ENCODE data around the gene KSR1. TPM values are rescaled to one million over a fixed set of nuclear protein-coding genes. Genes with fewer than 3 reads are reported as not detected.

The KSR1 gene
- total RNA-seq, 2 experiments from 2014 or later: 57.0 to 60.2 TPM

DNA sequence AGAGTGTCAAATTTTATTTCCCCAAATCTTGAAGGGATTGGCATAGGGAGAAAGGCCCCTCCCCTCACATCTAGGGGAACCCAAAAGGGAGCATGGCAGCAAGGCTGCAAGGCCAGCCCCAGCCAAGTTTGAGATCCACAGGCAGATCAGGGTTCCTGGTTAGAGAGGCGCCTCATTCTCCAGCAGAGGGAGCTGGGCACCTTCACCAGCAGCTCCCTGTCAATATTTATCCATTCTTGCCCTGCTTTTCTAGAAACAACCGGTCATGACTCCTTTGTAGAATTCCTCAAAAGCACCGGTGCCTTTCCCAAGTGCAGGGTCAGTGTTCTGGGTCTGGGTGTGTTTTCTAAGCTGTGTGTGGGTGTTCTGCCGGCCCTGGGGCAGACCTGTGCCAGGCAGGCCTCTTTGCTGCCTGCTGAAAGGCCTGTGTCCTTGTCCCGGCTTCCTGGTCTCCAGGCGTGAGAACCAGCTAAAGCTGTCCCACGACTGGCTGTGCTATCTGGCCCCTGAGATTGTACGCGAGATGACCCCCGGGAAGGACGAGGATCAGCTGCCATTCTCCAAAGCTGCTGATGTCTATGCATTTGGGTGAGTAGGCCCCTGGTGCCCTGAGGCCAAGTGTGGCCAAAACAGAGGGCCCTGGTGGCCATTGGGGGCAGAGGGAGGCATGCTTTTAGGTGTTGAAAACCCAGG is 153.5 kb downstream of the KSR1 start:
- H3K9me3 Mint-ChIP-seq: no peaks in the 10 kb centered on the region
- H3K27me3 Mint-ChIP-seq: no peaks in the 10 kb centered on the region
- peak; percentile 47 for ATAC-seq (ENCODE audit: low read depth)
- H3K36me3 Mint-ChIP-seq: peaks cover 10% of the 10 kb centered on the region
- no peak overlapping the region for H3K27ac Mint-ChIP-seq
- DNase-seq: peak; percentile 46
- H3K4me1 Mint-ChIP-seq: peaks cover 2% of the 10 kb centered on the region
- no peak overlapping the region for H3K4me3 Mint-ChIP-seq
- POLR2A ChIA-PET: no interaction called here

GRCh38 chr17:27610304-27610677 is 154.0 kb downstream of the KSR1 start:
- POLR2A ChIA-PET: no interaction called here
- Mint-ChIP-seq H3K27me3 (no peaks in the 10 kb centered on the region), H3K27ac (no peak overlapping the region), H3K4me3 (no peak overlapping the region), H3K9me3 (no peaks in the 10 kb centered on the region), H3K4me1 (peaks cover 3% of the 10 kb centered on the region), H3K36me3 (peaks cover 15% of the 10 kb centered on the region)
- DNase-seq (no peak), ATAC-seq (ENCODE audit: low read depth) (no peak)

- Mint-ChIP-seq H3K9me3 (no peaks in the 10 kb centered on the region), H3K4me3 (no peak overlapping the region), H3K27ac (no peak overlapping the region), H3K4me1 (peaks cover 16% of the 10 kb centered on the region), H3K27me3 (no peaks in the 10 kb centered on the region), H3K36me3 (peaks cover 21% of the 10 kb centered on the region)
- POLR2A ChIA-PET: no interaction called here
- ATAC-seq (ENCODE audit: low read depth): no peak
- no peak for DNase-seq
Measured at GRCh38 chr17:27612160-27612770, 156.0 kb downstream of the KSR1 start.

- H3K4me1 Mint-ChIP-seq: peaks cover 16% of the 10 kb centered on the region
- POLR2A ChIA-PET: no interaction called here
- H3K27me3 Mint-ChIP-seq: no peaks in the 10 kb centered on the region
- H3K4me3 Mint-ChIP-seq: no peak overlapping the region
- peaks cover 21% of the 10 kb centered on the region for H3K36me3 Mint-ChIP-seq
- no peak for DNase-seq
- no peak for ATAC-seq (ENCODE audit: low read depth)
- H3K9me3 Mint-ChIP-seq: no peaks in the 10 kb centered on the region
- no peak overlapping the region for H3K27ac Mint-ChIP-seq
Measured at GRCh38 chr17:27613433-27613832, 157.2 kb downstream of the KSR1 start.

GRCh38 chr17:27615121-27615520 is 158.9 kb downstream of the KSR1 start:
- DNase-seq: no peak
- POLR2A ChIA-PET: no interaction called here
- H3K27me3 Mint-ChIP-seq: no peaks in the 10 kb centered on the region
- no peak overlapping the region for H3K4me3 Mint-ChIP-seq
- H3K27ac Mint-ChIP-seq: no peak overlapping the region
- peaks cover 16% of the 10 kb centered on the region for H3K4me1 Mint-ChIP-seq
- ATAC-seq (ENCODE audit: low read depth): no peak
- H3K9me3 Mint-ChIP-seq: no peaks in the 10 kb centered on the region
- H3K36me3 Mint-ChIP-seq: peaks cover 15% of the 10 kb centered on the region

DNA sequence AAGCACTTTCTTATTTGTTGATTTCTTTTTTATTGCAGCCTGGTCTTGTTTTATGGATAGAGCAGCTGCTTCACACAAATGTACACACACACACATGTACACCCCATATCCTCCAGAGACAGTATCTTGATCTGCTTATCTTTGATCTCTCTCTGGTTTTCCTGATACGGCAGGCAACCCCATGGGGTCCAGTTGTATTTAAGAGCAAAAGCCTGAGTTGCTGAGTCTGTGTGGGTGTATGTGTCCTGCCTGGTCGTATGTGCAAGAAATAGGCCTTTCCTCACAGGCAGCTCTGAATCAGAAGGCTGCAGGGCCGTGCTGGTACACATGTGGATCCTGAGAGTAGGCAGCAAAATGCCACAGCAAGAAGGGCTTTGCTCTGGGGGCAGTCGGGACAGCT is 160.2 kb downstream of the KSR1 start:
- Mint-ChIP-seq H3K36me3 (peaks cover 17% of the 10 kb centered on the region), H3K4me1 (peaks cover 27% of the 10 kb centered on the region), H3K27ac (no peak overlapping the region), H3K9me3 (no peaks in the 10 kb centered on the region), H3K27me3 (no peaks in the 10 kb centered on the region), H3K4me3 (no peak overlapping the region)
- POLR2A ChIA-PET: no interaction called here
- DNase-seq: no peak
- no peak for ATAC-seq (ENCODE audit: low read depth)

DNA sequence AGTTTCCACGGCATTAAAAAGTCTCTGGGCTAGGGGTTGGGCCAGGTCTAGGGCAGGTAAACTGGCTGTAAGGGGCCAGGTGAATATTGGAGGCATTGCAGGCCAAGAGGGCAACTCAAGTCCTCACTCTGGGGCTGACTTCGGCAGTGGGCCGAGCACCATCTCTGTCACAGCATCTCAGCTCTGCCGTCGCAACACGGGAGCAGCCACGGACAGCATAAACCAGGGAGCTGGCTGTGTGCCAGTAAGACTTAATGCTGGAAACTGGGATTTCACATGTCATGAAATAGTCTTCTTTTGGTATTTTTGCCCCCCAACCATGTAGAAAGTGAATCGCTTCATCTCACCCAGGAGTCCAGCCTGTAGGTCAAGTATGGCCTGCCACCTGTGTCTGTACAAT is 162.2 kb downstream of the KSR1 start:
- Mint-ChIP-seq H3K4me3 (no peak overlapping the region), H3K36me3 (peaks cover 24% of the 10 kb centered on the region), H3K27me3 (no peaks in the 10 kb centered on the region), H3K9me3 (no peaks in the 10 kb centered on the region), H3K27ac (no peak overlapping the region), H3K4me1 (peaks cover 29% of the 10 kb centered on the region)
- DNase-seq: no peak
- ATAC-seq (ENCODE audit: low read depth): no peak
- POLR2A ChIA-PET: no interaction called here

DNA sequence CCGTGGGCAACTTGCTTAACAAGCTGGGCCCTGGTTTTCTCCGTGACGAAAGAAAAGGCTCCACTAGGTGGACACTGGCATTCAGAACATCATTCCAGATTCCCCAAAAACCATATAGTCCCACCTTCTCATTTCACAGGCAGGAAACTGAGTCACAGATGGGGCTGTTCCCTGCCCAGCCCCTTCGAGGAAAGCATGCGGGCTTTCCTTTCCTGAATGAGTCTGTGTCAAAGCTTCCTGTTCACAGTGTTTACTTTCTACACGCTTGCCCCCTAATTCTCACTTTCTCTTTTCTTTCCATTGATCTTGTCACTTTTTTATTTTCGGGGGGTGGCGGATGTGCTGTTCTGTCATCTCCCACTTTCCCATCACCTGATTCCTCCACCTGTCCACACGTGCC is 164.5 kb downstream of the KSR1 start:
- Mint-ChIP-seq H3K27me3 (no peaks in the 10 kb centered on the region), H3K27ac (peak overlapping the region; percentile 68), H3K9me3 (no peaks in the 10 kb centered on the region), H3K36me3 (peaks cover 13% of the 10 kb centered on the region), H3K4me1 (peaks cover 24% of the 10 kb centered on the region), H3K4me3 (peak overlapping the region; percentile 52)
- DNase-seq: no peak
- POLR2A ChIA-PET: interaction anchor here (1.2 kb wide), 1 partner anchor 10 kb away, joined by 4 read pairs; the partner anchor contains the start of gene LGALS9
- ATAC-seq (ENCODE audit: low read depth): peak; percentile 51

- no peak for ATAC-seq (ENCODE audit: low read depth)
- Mint-ChIP-seq H3K9me3 (no peaks in the 10 kb centered on the region), H3K4me1 (peaks cover 21% of the 10 kb centered on the region), H3K36me3 (peaks cover 17% of the 10 kb centered on the region), H3K27me3 (no peaks in the 10 kb centered on the region), H3K4me3 (no peak overlapping the region), H3K27ac (peak overlapping the region; percentile 78)
- no peak for DNase-seq
- POLR2A ChIA-PET: interaction anchor here (1.2 kb wide), 1 partner anchor 9 kb away, joined by 4 read pairs; the partner anchor contains the start of gene LGALS9
Measured at GRCh38 chr17:27621536-27621935, 165.3 kb downstream of the KSR1 start.

DNA sequence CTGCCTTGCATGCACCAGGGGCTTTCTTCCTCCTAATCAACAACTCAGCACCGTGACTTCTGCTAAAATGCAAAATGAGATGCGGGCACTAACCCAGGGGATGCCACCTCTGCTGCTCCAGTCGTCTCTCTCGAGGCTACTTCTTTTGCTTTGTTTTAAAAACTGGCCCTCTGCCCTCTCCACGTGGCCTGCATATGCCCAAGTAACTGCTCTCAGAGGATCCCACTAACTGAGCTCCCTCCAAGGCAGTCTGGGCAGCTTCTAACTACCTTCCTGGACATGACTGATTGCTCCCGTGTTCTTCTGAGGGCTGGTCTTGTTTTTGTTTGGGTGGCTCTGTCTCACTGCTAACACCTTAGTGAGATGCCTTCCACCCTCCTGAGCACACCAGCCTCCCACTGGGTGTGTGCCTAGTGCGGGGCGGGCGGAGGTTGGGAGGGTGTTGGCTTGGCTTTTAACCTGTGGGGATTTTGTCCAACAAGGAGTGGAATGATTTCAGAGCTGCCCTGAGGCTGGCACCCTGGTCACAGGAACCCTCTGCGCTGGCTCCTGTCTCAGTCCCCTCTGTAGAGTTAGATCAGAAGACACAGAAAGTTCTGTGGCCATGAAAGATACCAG is 165.8 kb downstream of the KSR1 start:
- DNase-seq (no peak), ATAC-seq (ENCODE audit: low read depth) (no peak)
- Mint-ChIP-seq H3K9me3 (no peaks in the 10 kb centered on the region), H3K27ac (peak overlapping the region; percentile 78), H3K27me3 (no peaks in the 10 kb centered on the region), H3K36me3 (peaks cover 22% of the 10 kb centered on the region), H3K4me3 (no peak overlapping the region), H3K4me1 (peaks cover 18% of the 10 kb centered on the region)
- POLR2A ChIA-PET: interaction anchor here (0.6 kb wide), 1 partner anchor 16 kb away, joined by 3 read pairs; no protein-coding TSS in a partner anchor

- DNase-seq: no peak
- peaks cover 22% of the 10 kb centered on the region for H3K4me1 Mint-ChIP-seq
- H3K9me3 Mint-ChIP-seq: no peaks in the 10 kb centered on the region
- no peaks in the 10 kb centered on the region for H3K27me3 Mint-ChIP-seq
- H3K36me3 Mint-ChIP-seq: peaks cover 29% of the 10 kb centered on the region
- H3K27ac Mint-ChIP-seq: no peak overlapping the region
- POLR2A ChIA-PET: interaction anchor here (0.6 kb wide), 1 partner anchor 8 kb away, joined by 3 read pairs; the partner anchor contains the start of gene LGALS9
- ATAC-seq (ENCODE audit: low read depth): no peak
- H3K4me3 Mint-ChIP-seq: no peak overlapping the region
Measured at GRCh38 chr17:27622986-27623385, 166.7 kb downstream of the KSR1 start.

DNA sequence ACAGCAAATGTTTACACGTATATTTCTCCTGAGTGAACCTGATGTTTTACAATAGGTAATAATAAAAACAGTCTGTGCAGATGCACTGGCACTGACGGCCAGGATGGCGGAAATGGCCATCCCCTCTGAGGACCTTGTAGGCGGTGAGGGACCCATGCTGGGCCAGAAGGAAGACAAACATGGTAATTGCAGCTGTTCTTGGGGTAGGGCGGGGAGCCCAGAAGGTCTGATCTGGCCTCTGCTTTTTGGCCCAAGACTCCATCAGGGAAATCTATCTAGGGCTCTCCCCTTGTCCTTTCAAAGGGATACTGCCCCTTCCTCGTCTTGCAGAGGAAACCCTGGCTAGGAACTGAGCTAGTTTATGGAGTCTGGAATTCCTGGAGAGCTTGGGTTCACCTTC is 167.4 kb downstream of the KSR1 start:
- peak overlapping the region; percentile 39 for H3K27ac Mint-ChIP-seq
- no peak for ATAC-seq (ENCODE audit: low read depth)
- POLR2A ChIA-PET: no interaction called here
- H3K36me3 Mint-ChIP-seq: peaks cover 29% of the 10 kb centered on the region
- no peaks in the 10 kb centered on the region for H3K27me3 Mint-ChIP-seq
- H3K4me3 Mint-ChIP-seq: no peak overlapping the region
- no peak for DNase-seq
- H3K9me3 Mint-ChIP-seq: no peaks in the 10 kb centered on the region
- H3K4me1 Mint-ChIP-seq: peaks cover 28% of the 10 kb centered on the region

GRCh38 chr17:27624539-27624938 is 168.3 kb downstream of the KSR1 start:
- POLR2A ChIA-PET: no interaction called here
- Mint-ChIP-seq H3K36me3 (peaks cover 32% of the 10 kb centered on the region), H3K9me3 (no peaks in the 10 kb centered on the region), H3K4me3 (no peak overlapping the region), H3K27ac (no peak overlapping the region), H3K4me1 (peaks cover 35% of the 10 kb centered on the region), H3K27me3 (no peaks in the 10 kb centered on the region)
- no peak for DNase-seq
- ATAC-seq (ENCODE audit: low read depth): no peak

DNA sequence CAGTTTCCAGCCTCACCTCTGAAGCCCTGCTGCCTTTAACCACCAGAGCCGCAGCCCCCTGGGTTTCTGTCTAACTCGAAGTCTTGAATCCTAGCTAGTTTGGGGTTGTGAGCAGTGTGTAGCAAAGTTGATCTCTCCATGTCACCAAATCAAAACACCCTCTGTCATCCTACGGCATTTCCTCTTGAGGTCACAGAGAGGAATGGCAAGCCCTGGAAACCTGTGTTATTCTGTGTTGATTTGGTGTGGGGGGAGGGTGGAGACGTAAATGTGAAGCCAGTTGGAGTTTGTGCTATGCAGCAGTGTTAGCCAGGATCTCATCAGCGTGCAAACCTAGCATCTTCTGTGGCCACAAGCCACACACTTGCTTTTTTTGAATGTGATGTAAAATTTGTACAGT is 169.6 kb downstream of the KSR1 start:
- peaks cover 38% of the 10 kb centered on the region for H3K36me3 Mint-ChIP-seq
- no peak overlapping the region for H3K4me3 Mint-ChIP-seq
- peaks cover 39% of the 10 kb centered on the region for H3K4me1 Mint-ChIP-seq
- no peaks in the 10 kb centered on the region for H3K27me3 Mint-ChIP-seq
- POLR2A ChIA-PET: interaction anchor here (1.1 kb wide), 1 partner anchor 331 kb away, joined by 3 read pairs; no protein-coding TSS in a partner anchor
- H3K27ac Mint-ChIP-seq: no peak overlapping the region
- no peaks in the 10 kb centered on the region for H3K9me3 Mint-ChIP-seq
- no peak for ATAC-seq (ENCODE audit: low read depth)
- DNase-seq: no peak

Data from activated naive CD8-positive, alpha-beta T cell treated with anti-CD3 and anti-CD28 coated beads, Interleukin-2, amount 10 ng/mL, durations not matched to agents 7 days and 5 days (primary cell).